Measurements from ENCODE around the gene MME. TPM values are rescaled to one million over a fixed set of nuclear protein-coding genes. Genes with fewer than 3 reads are reported as not detected.

The MME gene
- total RNA-seq, 1 experiment from 2014 or later, result 0.52 TPM

- POLR2A ChIA-PET, result no interaction called here
- no peak overlapping the region for H3K27ac Mint-ChIP-seq (ENCODE audit: unreplicated experiment)
These were observed 73.4 kb downstream of the MME start for GRCh38 chr3:155153242-155154186.

GRCh38 chr3:155154255-155154654 lies 74.1 kb downstream of the MME start:
- no peak overlapping the region for H3K4me3 ChIP-seq (ENCODE audit: low read depth, low read length)
- H3K9me3 ChIP-seq, result no peaks in the 10 kb centered on the region
- DNase-seq, result no peak
- no peaks in the 10 kb centered on the region for H3K36me3 Mint-ChIP-seq (ENCODE audit: insufficient read depth, unreplicated experiment)
- H3K27me3 ChIP-seq (replicated peaks; ENCODE audit: control insufficient read depth, insufficient read depth, low read length), result no peaks in the 10 kb centered on the region
- peaks cover 3% of the 10 kb centered on the region for H3K27me3 Mint-ChIP-seq (ENCODE audit: insufficient read depth, unreplicated experiment)
- no peaks in the 10 kb centered on the region for H3K4me1 Mint-ChIP-seq (ENCODE audit: low read depth, unreplicated experiment)
- BruUV-seq (replicated peaks), result no TSS peak
- CTCF ChIA-PET, result no interaction called here
- H3K4me3 Mint-ChIP-seq (ENCODE audit: unreplicated experiment), result no peak overlapping the region
- no peak for TF ChIP-seq CTCF (IDR thresholded peaks at IDR 0.05; ENCODE audit: insufficient read depth in 1 of 2, low read depth in 1 of 2, low read length in 1 of 2, severe bottlenecking in 1 of 2, unreplicated experiment in 1 of 2)
- H3K27ac Mint-ChIP-seq (ENCODE audit: unreplicated experiment), result no peak overlapping the region
- POLR2A ChIA-PET, result no interaction called here
- no peaks in the 10 kb centered on the region for H3K36me3 ChIP-seq (ENCODE audit: control insufficient read depth, insufficient read depth, low read length)
- intact Hi-C loops (cut with micrococcal nuclease; ENCODE audit: unreplicated experiment), result no loop called here
- H3K4me1 ChIP-seq, result no peaks in the 10 kb centered on the region
- no peaks in the 10 kb centered on the region for H3K9me3 Mint-ChIP-seq (ENCODE audit: unreplicated experiment)

More at GRCh38 chr3:155153242-155154186, 73.4 kb downstream of the MME start:
- intact Hi-C loops (cut with micrococcal nuclease; ENCODE audit: unreplicated experiment), result no loop called here
- DNase-seq, result no peak
- no peak overlapping the region for H3K4me3 ChIP-seq (ENCODE audit: low read depth, low read length)
- H3K36me3 ChIP-seq (ENCODE audit: control insufficient read depth, insufficient read depth, low read length), result no peaks in the 10 kb centered on the region
- Mint-ChIP-seq H3K9me3 (ENCODE audit: unreplicated experiment) (no peaks in the 10 kb centered on the region), H3K36me3 (ENCODE audit: insufficient read depth, unreplicated experiment) (no peaks in the 10 kb centered on the region), H3K4me3 (ENCODE audit: unreplicated experiment) (no peak overlapping the region), H3K4me1 (ENCODE audit: low read depth, unreplicated experiment) (no peaks in the 10 kb centered on the region), H3K27me3 (ENCODE audit: insufficient read depth, unreplicated experiment) (peaks cover 3% of the 10 kb centered on the region)
- BruUV-seq (replicated peaks), result no TSS peak
- H3K4me1 ChIP-seq, result no peaks in the 10 kb centered on the region
- TF ChIP-seq CTCF (IDR thresholded peaks at IDR 0.05; ENCODE audit: insufficient read depth in 1 of 2, low read depth in 1 of 2, low read length in 1 of 2, severe bottlenecking in 1 of 2, unreplicated experiment in 1 of 2), result no peak
- H3K27me3 ChIP-seq (replicated peaks; ENCODE audit: control insufficient read depth, insufficient read depth, low read length), result no peaks in the 10 kb centered on the region
- H3K9me3 ChIP-seq, result no peaks in the 10 kb centered on the region
- CTCF ChIA-PET, result no interaction called here

DNA sequence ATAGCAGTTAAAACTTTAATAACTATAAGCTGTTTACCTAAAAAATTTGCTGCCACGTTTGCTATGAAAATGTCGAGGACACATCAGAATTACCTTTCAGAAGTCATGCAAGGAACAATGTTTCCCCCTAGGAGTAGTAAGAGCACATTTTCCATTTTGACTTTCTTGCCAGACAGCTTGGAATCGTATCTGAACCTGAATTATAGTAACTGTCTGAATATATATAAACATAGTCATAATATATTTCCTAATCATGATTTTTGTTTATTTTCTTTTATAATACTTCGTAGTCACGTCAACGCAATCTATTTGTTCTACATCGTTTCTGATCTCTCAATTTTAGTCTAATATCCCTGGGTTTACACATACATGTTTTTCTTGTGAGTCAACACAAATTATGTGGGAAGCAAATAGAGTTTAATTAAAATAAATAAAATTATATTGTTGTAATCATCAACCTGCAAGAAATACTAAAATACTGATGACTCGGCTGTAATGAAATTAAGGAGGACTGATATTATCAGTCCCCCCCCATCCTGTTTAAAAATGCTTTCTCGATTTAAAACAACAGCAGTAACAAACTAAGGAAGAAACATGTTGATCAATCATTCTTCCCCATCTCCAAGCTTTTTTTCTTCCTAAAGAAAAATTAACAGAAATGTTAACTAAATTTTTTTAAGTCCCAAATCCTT lies 78.4 kb downstream of the MME start:
- intact Hi-C loops (cut with micrococcal nuclease; ENCODE audit: unreplicated experiment), result no loop called here
- Histone ChIP-seq H3K9me3 (no peaks in the 10 kb centered on the region), H3K27me3 (replicated peaks; ENCODE audit: control insufficient read depth, insufficient read depth, low read length) (no peaks in the 10 kb centered on the region), H3K36me3 (ENCODE audit: control insufficient read depth, insufficient read depth, low read length) (no peaks in the 10 kb centered on the region), H3K4me3 (ENCODE audit: low read depth, low read length) (no peak overlapping the region), H3K4me1 (no peaks in the 10 kb centered on the region)
- Mint-ChIP-seq H3K27ac (ENCODE audit: unreplicated experiment) (no peak overlapping the region), H3K9me3 (ENCODE audit: unreplicated experiment) (no peaks in the 10 kb centered on the region), H3K4me1 (ENCODE audit: low read depth, unreplicated experiment) (no peaks in the 10 kb centered on the region), H3K27me3 (ENCODE audit: insufficient read depth, unreplicated experiment) (no peaks in the 10 kb centered on the region), H3K4me3 (ENCODE audit: unreplicated experiment) (no peak overlapping the region), H3K36me3 (ENCODE audit: insufficient read depth, unreplicated experiment) (no peaks in the 10 kb centered on the region)
- DNase-seq, result no peak
- TF ChIP-seq CTCF (IDR thresholded peaks at IDR 0.05; ENCODE audit: insufficient read depth in 1 of 2, low read depth in 1 of 2, low read length in 1 of 2, severe bottlenecking in 1 of 2, unreplicated experiment in 1 of 2), result no peak
- ChIA-PET CTCF (no interaction called here), POLR2A (no interaction called here)
- BruUV-seq (replicated peaks), result no TSS peak

Data from Caco-2 (cell line).